Measurements from ENCODE around the gene CSTF1. TPM values are rescaled to one million over a fixed set of nuclear protein-coding genes. Genes with fewer than 3 reads are reported as not detected.

The CSTF1 gene
- total and polyA plus RNA-seq, 5 donors: 8.8 to 23.2 (median 19.6) TPM

Other genes with a start within 250 kb of the CSTF1 start
- not detected for gene MC3R, start 143.9 kb upstream of the CSTF1 start, total RNA-seq
- not detected for gene MC3R, start 143.9 kb upstream of the CSTF1 start, polyA plus RNA-seq
- 10 to 100 TPM; 33.0 to 37.9 (median 35.2) TPM for gene FAM210B, start 33.7 kb upstream of the CSTF1 start, total RNA-seq
- 29.4 TPM for gene FAM210B, start 33.7 kb upstream of the CSTF1 start, polyA plus RNA-seq
- 10 to 100 TPM in 1 of 4 donors, 1 to 10 TPM in 3; 4.8 to 10.8 (median 8.5) TPM for gene AURKA, start 430 bp upstream of the CSTF1 start, total RNA-seq
- gene AURKA, start 430 bp upstream of the CSTF1 start, polyA plus RNA-seq: 5.9 TPM
- under 1 TPM; 0.51 to 0.79 (median 0.64) TPM for gene CASS4, start 19.6 kb downstream of the CSTF1 start, total RNA-seq
- gene CASS4, start 19.6 kb downstream of the CSTF1 start, polyA plus RNA-seq: 0.34 TPM
- 10 to 100 TPM; 73.4 to 80.4 (median 79.5) TPM for gene RTF2, start 76.0 kb downstream of the CSTF1 start, total RNA-seq
- gene RTF2, start 76.0 kb downstream of the CSTF1 start, polyA plus RNA-seq: 74.3 TPM
- not detected for gene FAM209A, start 132.1 kb downstream of the CSTF1 start, total RNA-seq
- gene FAM209A, start 132.1 kb downstream of the CSTF1 start, polyA plus RNA-seq: not detected
- gene FAM209B, start 140.6 kb downstream of the CSTF1 start, total RNA-seq: under 1 TPM in 1 of 4 donors, not detected in 3; 0.59 TPM
- gene FAM209B, start 140.6 kb downstream of the CSTF1 start, polyA plus RNA-seq: 0.84 TPM
- under 1 TPM; 0.17 to 0.39 (median 0.26) TPM for gene TFAP2C, start 236.7 kb downstream of the CSTF1 start, total RNA-seq
- gene TFAP2C, start 236.7 kb downstream of the CSTF1 start, polyA plus RNA-seq: 0.14 TPM